ENCODE measurements around the gene VWF. TPM values are rescaled to one million over a fixed set of nuclear protein-coding genes. Genes with fewer than 3 reads are reported as not detected.
A peak's percentile ranks its signal among the peaks of the same experiment; 100 is the strongest.

VWF gene
- total RNA-seq, 2 donors from 2014 or later: 248 to 476 TPM

GRCh38 chr12:6074427-6074826 lies 50.0 kb downstream of the VWF start:
- Mint-ChIP-seq H3K27ac (no peak overlapping the region), H3K27me3 (ENCODE audit: insufficient read depth) (no peaks in the 10 kb centered on the region), H3K4me1 (peaks cover 20% of the 10 kb centered on the region), H3K9me3 (no peaks in the 10 kb centered on the region), H3K36me3 (ENCODE audit: low read depth) (peaks cover 86% of the 10 kb centered on the region), H3K4me3 (no peak overlapping the region)
- Histone ChIP-seq H3K4me1 (ENCODE audit: control insufficient read depth, insufficient read depth, low read length) (no peaks in the 10 kb centered on the region), H3K27ac (ENCODE audit: low read depth, low read length) (no peak overlapping the region), H3K9ac (ENCODE audit: extremely low read depth, low read length, poor library complexity, severe bottlenecking) (no peak overlapping the region), H3K9me3 (ENCODE audit: control insufficient read depth, low read length) (no peaks in the 10 kb centered on the region), H3K4me3 (ENCODE audit: low read length) (no peak overlapping the region), H3K27me3 (ENCODE audit: control insufficient read depth, insufficient read depth, low read length, poor library complexity, severe bottlenecking) (no peaks in the 10 kb centered on the region), H3K36me3 (ENCODE audit: control insufficient read depth, insufficient read depth, low read length) (peaks cover 32% of the 10 kb centered on the region)
- no peak for TF ChIP-seq CTCF (conservative IDR thresholded peaks at IDR 0.05)
- 65 to 89% methylated on average over 3 to 4 of the region's 4 CpGs for WGBS, 2 experiments (ENCODE audit: insufficient coverage in 1 of 2, insufficient read length in 1 of 2)
- no peak for DNase-seq

- no peak overlapping the region for H3K27ac ChIP-seq (ENCODE audit: low read depth, low read length)
- 95 to 100% methylated on average over 4 to 7 of the region's 7 CpGs for WGBS, 2 experiments (ENCODE audit: insufficient coverage in 1 of 2, insufficient read length in 1 of 2)
- H3K9me3 Mint-ChIP-seq: no peaks in the 10 kb centered on the region
Observed at GRCh38 chr12:6073426-6073825, 51.0 kb downstream of the VWF start.

DNA sequence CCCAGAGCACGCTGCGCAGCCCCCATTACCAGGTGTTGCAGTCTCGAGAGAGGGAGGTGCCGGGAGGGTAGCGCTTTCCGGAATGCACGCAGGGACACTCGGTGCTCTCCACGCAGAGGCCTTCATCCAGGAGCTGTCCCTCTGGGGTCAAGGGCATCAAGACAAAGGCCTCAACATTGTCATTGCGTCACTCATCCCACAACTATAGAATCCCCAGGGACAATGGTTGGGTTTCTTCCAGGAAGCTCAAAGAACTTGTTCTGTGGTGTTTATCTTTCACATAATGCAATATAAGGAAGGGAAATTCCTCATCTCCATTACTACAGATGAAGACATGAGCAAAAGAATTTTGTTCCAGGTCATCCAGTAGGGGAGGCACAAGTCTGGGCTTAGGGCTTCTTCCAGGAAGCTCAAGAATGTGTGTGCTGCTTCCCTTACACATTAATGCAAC lies 52.1 kb downstream of the VWF start:
- no peaks in the 10 kb centered on the region for H3K9me3 Mint-ChIP-seq
- peaks cover 86% of the 10 kb centered on the region for H3K36me3 Mint-ChIP-seq (ENCODE audit: low read depth)
- no peak overlapping the region for H3K9ac ChIP-seq (ENCODE audit: extremely low read depth, low read length, poor library complexity, severe bottlenecking)
- 94 to 100% methylated on average over 4 to 10 of the region's 10 CpGs for WGBS, 2 experiments (ENCODE audit: insufficient coverage in 1 of 2, insufficient read length in 1 of 2)
- no peaks in the 10 kb centered on the region for H3K4me1 ChIP-seq (ENCODE audit: control insufficient read depth, insufficient read depth, low read length)
- no peaks in the 10 kb centered on the region for H3K27me3 ChIP-seq (ENCODE audit: control insufficient read depth, insufficient read depth, low read length, poor library complexity, severe bottlenecking)
- no peak overlapping the region for H3K4me3 ChIP-seq (ENCODE audit: low read length)
- DNase-seq: no peak
- H3K36me3 ChIP-seq (ENCODE audit: control insufficient read depth, insufficient read depth, low read length): peaks cover 37% of the 10 kb centered on the region
- no peak overlapping the region for H3K4me3 Mint-ChIP-seq
- peaks cover 20% of the 10 kb centered on the region for H3K4me1 Mint-ChIP-seq
- no peak overlapping the region for H3K27ac Mint-ChIP-seq
- no peaks in the 10 kb centered on the region for H3K27me3 Mint-ChIP-seq (ENCODE audit: insufficient read depth)
- TF ChIP-seq CTCF (conservative IDR thresholded peaks at IDR 0.05): peak; percentile 26
- no peaks in the 10 kb centered on the region for H3K9me3 ChIP-seq (ENCODE audit: control insufficient read depth, low read length)
- H3K27ac ChIP-seq (ENCODE audit: low read depth, low read length): no peak overlapping the region

More at GRCh38 chr12:6073426-6073825, 51.0 kb downstream of the VWF start:
- Mint-ChIP-seq H3K36me3 (ENCODE audit: low read depth) (peaks cover 87% of the 10 kb centered on the region), H3K27ac (no peak overlapping the region), H3K4me1 (peaks cover 20% of the 10 kb centered on the region), H3K4me3 (no peak overlapping the region), H3K27me3 (ENCODE audit: insufficient read depth) (no peaks in the 10 kb centered on the region)
- H3K9ac ChIP-seq (ENCODE audit: extremely low read depth, low read length, poor library complexity, severe bottlenecking): no peak overlapping the region
- no peaks in the 10 kb centered on the region for H3K9me3 ChIP-seq (ENCODE audit: control insufficient read depth, low read length)
- H3K4me1 ChIP-seq (ENCODE audit: control insufficient read depth, insufficient read depth, low read length): no peaks in the 10 kb centered on the region
- no peak for DNase-seq
- TF ChIP-seq CTCF (conservative IDR thresholded peaks at IDR 0.05): no peak
- no peaks in the 10 kb centered on the region for H3K27me3 ChIP-seq (ENCODE audit: control insufficient read depth, insufficient read depth, low read length, poor library complexity, severe bottlenecking)
- no peak overlapping the region for H3K4me3 ChIP-seq (ENCODE audit: low read length)
- peaks cover 39% of the 10 kb centered on the region for H3K36me3 ChIP-seq (ENCODE audit: control insufficient read depth, insufficient read depth, low read length)
